HepG2 (cell line): ENCODE results near the gene TMEM95. TPM values are rescaled to one million over a fixed set of nuclear protein-coding genes. Genes with fewer than 3 reads are reported as not detected.
A peak's percentile ranks its signal among the peaks of the same experiment; 100 is the strongest.

ENCODE experiments used
- ATAC-seq: fragments of 200-7000 bp; cut with Tn5 transposase; 3 replicates; pipeline ENCODE4 v1.9.1; 2020; ENCODE audit warnings: mild to moderate bottlenecking, moderate library complexity
- BruUV-seq: library from RNA; stranded (reverse); fragments of 400-500 nt; replicated peaks from 2 replicates; lab custom pipeline; 2021; lab: Mats Ljungman, UMichigan
- CTCF ChIA-PET: fragments of 300-600 bp; formaldehyde crosslinking; extraction: SDS; loops from one replicate; lab custom pipeline; 2021; ENCODE audit warnings: low total read pairs, inconsistent platforms, low intra/inter-chr PET ratio; lab: Yijun Ruan, JAX
- POLR2A ChIA-PET: fragments of 350-600 bp; sonication (Branson Sonifier 250); formaldehyde crosslinking; loops from one replicate; lab custom pipeline; 2020; ENCODE audit warnings: antibody characterized with exemption, inconsistent platforms; lab: Yijun Ruan, JAX
- DNase-seq: peaks from one replicate; pipeline ENCODE4 v3.0.0-alpha.2; 2015; ENCODE audit warnings: low spot score
- FAIRE-seq: peaks from 3 replicates; lab custom pipeline; 2011; peaks lifted over from hg19 to GRCh38; lab: Jason Lieb, UNC
- H2AFZ ChIP-seq: one replicate; pipeline ENCODE4 v1.6.1; 2011; ENCODE audit warnings: low read length, inconsistent platforms
- H3K27ac ChIP-seq: fragments of 300-600 bp; 3 replicates; pipeline ENCODE4 v1.8.0; 2011; ENCODE audit warnings: mixed run types, mild to moderate bottlenecking, mixed read lengths, low read length, inconsistent platforms; ENCODE audit not compliant: insufficient read depth; ENCODE audit errors: extremely low read length
- H3K27me3 ChIP-seq, 2 experiments: fragments of 200-600 bp in 1 of 2; 2 replicates in 1 of 2; 3 replicates in 1 of 2; pipeline versions ENCODE4 v1.6.0 to v1.8.0; 2011; ENCODE audit warnings: low read length in 2 of 2, mild to moderate bottlenecking in 2 of 2, moderate library complexity in 2 of 2, inconsistent platforms in 1 of 2; ENCODE audit not compliant: insufficient read depth in 2 of 2, control insufficient read depth in 1 of 2
- H3K36me3 ChIP-seq, 2 experiments: fragments of 200-600 bp in 1 of 2; replicated peaks in 1 of 2; 2 replicates in 1 of 2; 3 replicates in 1 of 2; pipeline versions ENCODE4 v1.5.1 to v1.8.0; 2011; ENCODE audit warnings: low read length in 2 of 2, inconsistent platforms in 1 of 2; ENCODE audit not compliant: insufficient read depth in 2 of 2, control insufficient read depth in 1 of 2
- H3K4me1 ChIP-seq: 2 replicates; pipeline ENCODE4 v1.5.1; 2012; ENCODE audit warnings: low read length, inconsistent platforms; ENCODE audit not compliant: insufficient read depth
- H3K4me2 ChIP-seq: 2 replicates; pipeline ENCODE4 v1.6.0; 2011; ENCODE audit warnings: low read depth, low read length, inconsistent platforms
- H3K4me3 ChIP-seq, 3 experiments: fragments of 200-600 bp in 1 of 3; sonication (generic), shearing (Covaris generic) in 1 of 3; replicated peaks in 1 of 3; 2 replicates each; pipeline ENCODE4 v1.5.1; 2011 to 2016; ENCODE audit warnings: low read length in 3 of 3, inconsistent platforms in 2 of 3, low read depth in 2 of 3, mild to moderate bottlenecking in 2 of 3, control low read depth in 1 of 3, mixed read lengths in 1 of 3; ENCODE audit not compliant: insufficient read depth in 1 of 3
- H3K79me2 ChIP-seq: one replicate; pipeline ENCODE4 v1.6.1; 2011; ENCODE audit warnings: low read length, inconsistent platforms; ENCODE audit not compliant: insufficient read depth
- H3K9ac ChIP-seq: 2 replicates; pipeline ENCODE4 v1.6.0; 2011; ENCODE audit warnings: mild to moderate bottlenecking, low read depth, low read length, inconsistent platforms; ENCODE audit not compliant: insufficient read depth
- H3K9me3 ChIP-seq: 2 replicates; pipeline ENCODE4 v1.5.1; 2012; ENCODE audit warnings: mild to moderate bottlenecking, low read length
- H4K20me1 ChIP-seq: 2 replicates; pipeline ENCODE4 v1.6.0; 2011; ENCODE audit warnings: inconsistent platforms, mild to moderate bottlenecking, low read length, moderate library complexity; ENCODE audit not compliant: insufficient read depth
- HNF1A ChIP-seq, 2 experiments: sonication (generic) in 1 of 2; formaldehyde crosslinking in 1 of 2; IDR thresholded peaks; 2 replicates each; pipeline versions ENCODE4 v1.4.0 to v1.6.1; 2016 to 2020; ENCODE audit warnings: borderline replicate concordance in 1 of 2, low read depth in 1 of 2, mild to moderate bottlenecking in 1 of 2, missing genetic modification reagents in 1 of 2
- KDM1A ChIP-seq: IDR thresholded peaks from 2 replicates; pipeline ENCODE4 v1.6.1; 2016; ENCODE audit warnings: missing compliant biosample characterization
- RARA ChIP-seq: IDR thresholded peaks from 2 replicates; pipeline ENCODE4 v1.6.1; 2016; ENCODE audit warnings: missing genetic modification reagents, missing compliant biosample characterization
- SMAD9 ChIP-seq: sonication (generic); formaldehyde crosslinking; IDR thresholded peaks from 2 replicates; pipeline ENCODE4 v1.5.1; 2020; ENCODE audit warnings: mild to moderate bottlenecking, missing genetic modification reagents
- TERF1 ChIP-seq: sonication (generic); formaldehyde crosslinking; IDR thresholded peaks from 2 replicates; pipeline ENCODE4 v1.8.0; 2022; ENCODE audit warnings: mild to moderate bottlenecking, missing genetic modification reagents, moderate library complexity
- THAP7 ChIP-seq: sonication (generic); formaldehyde crosslinking; IDR thresholded peaks from 2 replicates; pipeline ENCODE4 v1.8.1; 2023; ENCODE audit warnings: mild to moderate bottlenecking, missing genetic modification reagents
- ZNF142 ChIP-seq: sonication (generic); formaldehyde crosslinking; IDR thresholded peaks from 2 replicates; pipeline ENCODE4 v1.4.0; 2020; ENCODE audit warnings: missing genetic modification reagents
- WGBS: methylation state at CpG from one replicate; pipeline ENCODE4 v1.1.6; 2017; ENCODE audit warnings: low lambda C conversion rate; 5-methylcytosine and 5-hydroxymethylcytosine counted together
- in situ Hi-C: cut with HindIII; loops from 2 replicates; pipeline ENCODE4 v1.10.0; 2017; ENCODE audit warnings: low pct_unique_long_range_greater_than_20kb; ENCODE audit not compliant: extremely low pct_ligation_motif_present
- intact Hi-C: fragments of 100-400 bp; cut with micrococcal nuclease; formaldehyde crosslinking; loops from one replicate; pipeline ENCODE4 v1.10.0; 2022; ENCODE audit not compliant: unreplicated experiment
- polyA plus RNA-seq, 8 experiments: library from polyadenylated mRNA; depleted of rRNA in 3 of 8; stranded (reverse) in 7 of 8; unstranded in 1 of 8; fragments of >200 nt; fragmentation: Illumina TruSeq in 4 of 8; extraction: Trizol in 4 of 8; gene quantifications; 2 replicates each; pipeline versions ENCODE4 v1.2.1 to v1.2.3, GENCODE V29; 2011 to 2016; ENCODE audit warnings: low read depth in 4 of 8, missing spikeins in 1 of 8, mixed read lengths in 1 of 8; ENCODE audit not compliant: insufficient read depth in 1 of 8
- total RNA-seq, 5 experiments: library from RNA; depleted of rRNA; stranded (reverse); fragments of >200 nt; fragmentation: Illumina TruSeq; extraction: Trizol; gene quantifications; 2 replicates each; pipeline ENCODE4 v1.2.3, GENCODE V29; 2016; ENCODE audit warnings: low read depth in 1 of 5

The TMEM95 gene
- total and polyA plus RNA-seq, 2 of the 13 experiments (the other 11 are each of a cell fraction or from before 2014, with no cell fraction given): not detected

- Histone ChIP-seq H3K4me3 (peak within 1 kb of the TSS; percentile 64 to 88 (median 87)), H4K20me1 (peaks cover 13% of the 10 kb centered on the region; the same call in 1 of the 2 replicates), H3K9me3 (no peaks in the 10 kb centered on the region), H3K9ac (peak within 1 kb of the TSS; percentile 95), H3K4me1 (peaks cover 55% of the 10 kb centered on the region), H3K36me3 (no peaks in the 10 kb centered on the region), H3K79me2 (no peaks in the 10 kb centered on the region), H2AFZ (no peak within 1 kb of the TSS), H3K27ac (peak within 1 kb of the TSS; percentile 95), H3K27me3 (peaks cover 0 to 5% of the 10 kb centered on the region in 2 experiments; a peak in 2 of 5 replicates), H3K4me2 (peak within 1 kb of the TSS; percentile 90)
- intact Hi-C loops (loop anchor here (2.0 to 10.0 kb wide), 3 partner anchors 23 to 305 kb away; partner anchors contain the start of genes NEURL4 and SENP3), in situ Hi-C loops (no loop called here)
- ChIA-PET POLR2A (interaction anchor here (0.7 to 7.0 kb wide), 12 partner anchors 17 to 335 kb away, joined by 3 to 44 read pairs (median 4); partner anchors contain the start of genes CD68, NEURL4, PLSCR3 and POLR2A), CTCF (no interaction called here)
- no TSS peak for BruUV-seq
- 2% methylated on average over 10 of the region's 91 CpGs for WGBS
- peak; percentile 73 for DNase-seq
- peak; percentile 76 for ATAC-seq
- no peak for FAIRE-seq
- TF ChIP-seq KDM1A: peak; percentile 42; the same call in 1 of the 2 replicates
- peak; percentile 54 for TF ChIP-seq RARA
- TF ChIP-seq TERF1: no peak
- peak; percentile 81; the same call in 1 of the 2 replicates for TF ChIP-seq THAP7 (CRISPR knock-in tag)
- TF ChIP-seq ZNF142 (CRISPR knock-in tag): no peak
- no peak for TF ChIP-seq SMAD9 (CRISPR knock-in tag)
- no peak for TF ChIP-seq HNF1A (IDR thresholded peaks at IDR 0.05; ENCODE audit: low read depth)
- TF ChIP-seq HNF1A (CRISPR knock-in tag; IDR thresholded peaks at IDR 0.05; ENCODE audit: borderline replicate concordance): no peak
Observed at GRCh38 chr17:7351665-7352502, 3.1 kb upstream of the TMEM95 start, which contains the start of gene KCTD11. KCTD11 (plus strand) TSS chr17:7352162.
